ENCODE data around the gene MAP2K6. TPM values are rescaled to one million over a fixed set of nuclear protein-coding genes. Genes with fewer than 3 reads are reported as not detected.

The MAP2K6 gene
- polyA plus RNA-seq, 1 of the 3 experiments (the other 2 are of a cell fraction) = 6.7 TPM

- H3K4me3 ChIP-seq (ENCODE audit: low read depth in 2 of 2, low read length in 1 of 2) = no peak overlapping the region
- no peak for DNase-seq
- H3K9me3 ChIP-seq = 0 out of 2 replicates have a peak, but pooled peaks cover 4% of the 10 kb centered on the region
- WGBS (ENCODE audit: low lambda C conversion rate) = 60% methylated on average over 1 of the region's 1 CpG
- no peaks in the 10 kb centered on the region for H3K27me3 ChIP-seq (ENCODE audit: insufficient read depth)
- H3K4me2 ChIP-seq = no peak overlapping the region
- H4K20me1 ChIP-seq (ENCODE audit: insufficient read depth) = no peaks in the 10 kb centered on the region
- H2AFZ ChIP-seq (ENCODE audit: low read depth) = no peak overlapping the region
- no peaks in the 10 kb centered on the region for H3K9me2 ChIP-seq
- no peak overlapping the region for H3K9ac ChIP-seq
- no peaks in the 10 kb centered on the region for H3K79me2 ChIP-seq (ENCODE audit: insufficient read depth)
- ChIA-PET POLR2A (no interaction called here), CTCF (interaction anchor here (1.3 kb wide), 1 partner anchor 49 kb away, joined by 4 read pairs; no protein-coding TSS in a partner anchor)
- no peaks in the 10 kb centered on the region for H3F3A ChIP-seq (replicated peaks; ENCODE audit: insufficient read depth)
- peaks cover 0 to 13% of the 10 kb centered on the region in 2 experiments; a peak in 2 of 4 replicates for H3K4me1 ChIP-seq (ENCODE audit: control insufficient read depth in 1 of 2, insufficient read depth in 2 of 2, low read depth in 1 of 2, low read length in 1 of 2)
- no peaks in the 10 kb centered on the region for H3K36me3 ChIP-seq (replicated peaks in 1 of 2; ENCODE audit: control insufficient read depth in 1 of 2, insufficient read depth in 2 of 2, low read length in 1 of 2)
- no peak overlapping the region for H3K27ac ChIP-seq (ENCODE audit: low read depth in 2 of 2, low read length in 1 of 2)
- no peak for TF ChIP-seq EZH2phosphoT487 (IDR thresholded peaks at IDR 0.05; ENCODE audit: borderline replicate concordance, low read depth)
- TF ChIP-seq MAX (IDR thresholded peaks at IDR 0.05; ENCODE audit: low read depth) = no peak
- no peak for TF ChIP-seq ELF1 (IDR thresholded peaks at IDR 0.05)
- TF ChIP-seq EP300 (IDR thresholded peaks at IDR 0.05; ENCODE audit: borderline replicate concordance in 1 of 2, low read depth in 1 of 2, low read length in 1 of 2) = no peak
- TF ChIP-seq RXRA (IDR thresholded peaks at IDR 0.05; ENCODE audit: borderline replicate concordance, low read depth) = no peak
- TF ChIP-seq POLR2AphosphoS5 (IDR thresholded peaks at IDR 0.05; ENCODE audit: low read depth, low read length) = no peak
- TF ChIP-seq GATA2 (CRISPR knock-in tag; IDR thresholded peaks at IDR 0.05) = no peak
- no peak for TF ChIP-seq MEF2A (IDR thresholded peaks at IDR 0.05; ENCODE audit: borderline replicate concordance, low read depth)
- TF ChIP-seq SMC3 (IDR thresholded peaks at IDR 0.05; ENCODE audit: low read depth, low read length) = no peak
- TF ChIP-seq RCOR1 (IDR thresholded peaks at IDR 0.05; ENCODE audit: low read length) = no peak
These were observed 29.5 kb downstream of the MAP2K6 start for GRCh38 chr17:69444023-69444422.

- ChIA-PET CTCF (interaction anchor here (1.1 to 2.1 kb wide), 4 partner anchors 19 to 81 kb away, joined by 3 to 5 read pairs (median 4); no protein-coding TSS in a partner anchor), POLR2A (no interaction called here)
These were observed 30.6 kb downstream of the MAP2K6 start for GRCh38 chr17:69445132-69445531.

More at GRCh38 chr17:69445132-69445531, 30.6 kb downstream of the MAP2K6 start:
- Histone ChIP-seq H3K27me3 (ENCODE audit: insufficient read depth) (no peaks in the 10 kb centered on the region), H3K36me3 (replicated peaks in 1 of 2; ENCODE audit: control insufficient read depth in 1 of 2, insufficient read depth in 2 of 2, low read length in 1 of 2) (no peaks in the 10 kb centered on the region), H3K4me1 (ENCODE audit: control insufficient read depth in 1 of 2, insufficient read depth in 2 of 2, low read depth in 1 of 2, low read length in 1 of 2) (peaks cover 0 to 13% of the 10 kb centered on the region in 2 experiments; a peak in 2 of 4 replicates), H3K79me2 (ENCODE audit: insufficient read depth) (no peaks in the 10 kb centered on the region), H3K4me3 (ENCODE audit: low read depth in 2 of 2, low read length in 1 of 2) (no peak overlapping the region), H3K9me2 (no peaks in the 10 kb centered on the region), H2AFZ (ENCODE audit: low read depth) (no peak overlapping the region), H3K9ac (no peak overlapping the region), H3K27ac (ENCODE audit: low read depth in 2 of 2, low read length in 1 of 2) (no peak overlapping the region), H4K20me1 (ENCODE audit: insufficient read depth) (no peaks in the 10 kb centered on the region), H3K4me2 (no peak overlapping the region), H3F3A (replicated peaks; ENCODE audit: insufficient read depth) (no peaks in the 10 kb centered on the region), H3K9me3 (0 out of 2 replicates have a peak, but pooled peaks cover 4% of the 10 kb centered on the region)
- no peak for TF ChIP-seq JUND (IDR thresholded peaks at IDR 0.05)
- TF ChIP-seq TEAD4 (IDR thresholded peaks at IDR 0.05; ENCODE audit: borderline replicate concordance, insufficient read depth) = no peak
- TF ChIP-seq USF1 (IDR thresholded peaks at IDR 0.05; ENCODE audit: borderline replicate concordance, low read depth) = no peak
- no peak for TF ChIP-seq GATA2 (CRISPR knock-in tag; IDR thresholded peaks at IDR 0.05)
- TF ChIP-seq NFIC (IDR thresholded peaks at IDR 0.05; ENCODE audit: borderline replicate concordance) = no peak
- no peak for TF ChIP-seq FOXM1 (IDR thresholded peaks at IDR 0.05; ENCODE audit: low read depth)
- TF ChIP-seq RCOR1 (IDR thresholded peaks at IDR 0.05; ENCODE audit: low read length) = no peak
- no peak for TF ChIP-seq GABPA (IDR thresholded peaks at IDR 0.05; ENCODE audit: low read depth)
- TF ChIP-seq MXI1 (IDR thresholded peaks at IDR 0.05; ENCODE audit: low read depth, low read length) = no peak
- TF ChIP-seq SIN3A (IDR thresholded peaks at IDR 0.05; ENCODE audit: borderline replicate concordance, low read depth, low read length) = no peak
- no peak for TF ChIP-seq CHD2 (IDR thresholded peaks at IDR 0.05; ENCODE audit: low read length, partially characterized antibody)
- TF ChIP-seq REST (IDR thresholded peaks at IDR 0.05; ENCODE audit: low read depth, low read length) = no peak
- no peak for TF ChIP-seq RFX5 (IDR thresholded peaks at IDR 0.05; ENCODE audit: low read length)
- TF ChIP-seq NRF1 (IDR thresholded peaks at IDR 0.05; ENCODE audit: low read depth, low read length) = no peak
- TF ChIP-seq EZH2phosphoT487 (IDR thresholded peaks at IDR 0.05; ENCODE audit: borderline replicate concordance, low read depth) = no peak
- no peak for DNase-seq
- 79% methylated on average over 2 of the region's 2 CpGs for WGBS (ENCODE audit: low lambda C conversion rate)
